H1 (cell line): ENCODE results near the gene TMPRSS4. TPM values are rescaled to one million over a fixed set of nuclear protein-coding genes. Genes with fewer than 3 reads are reported as not detected.

ENCODE experiments used
- CTCF ChIA-PET: fragments of 300-600 bp; sonication (Branson Sonifier 250); formaldehyde crosslinking; loops from one replicate; lab custom pipeline; 2021; ENCODE audit not compliant: partially characterized antibody; lab: Charles Lee
- POLR2A ChIA-PET: fragments of 300-600 bp; sonication (Branson Sonifier 250); formaldehyde crosslinking; loops from one replicate; lab custom pipeline; 2021; ENCODE audit warnings: inconsistent platforms; ENCODE audit not compliant: partially characterized antibody; lab: Charles Lee
- DNase-seq, 2 experiments: peaks; one replicate each; pipeline versions ENCODE4 v3.0.0 to v3.0.0-alpha.2; 2010 to 2022; ENCODE audit warnings: low spot score in 2 of 2, low read depth in 1 of 2, mixed read lengths in 1 of 2
- FAIRE-seq: peaks from 2 replicates; lab custom pipeline; 2011; peaks lifted over from hg19 to GRCh38; lab: Jason Lieb, UNC
- H2AFZ ChIP-seq: 2 replicates; pipeline ENCODE4 v1.8.1; 2012; ENCODE audit warnings: low read length, inconsistent platforms
- H2AK5ac ChIP-seq: 2 replicates; pipeline ENCODE4 v1.6.1; 2013; ENCODE audit warnings: low read depth, low read length
- H2BK120ac ChIP-seq: replicated peaks from 2 replicates; pipeline ENCODE3; 2013; ENCODE audit warnings: low read depth, low read length, inconsistent platforms
- H2BK12ac ChIP-seq: 2 replicates; pipeline ENCODE4 v1.6.1; 2013; ENCODE audit warnings: low read depth, low read length
- H2BK15ac ChIP-seq: 2 replicates; pipeline ENCODE4 v1.6.1; 2013; ENCODE audit warnings: low read length
- H2BK20ac ChIP-seq: 2 replicates; pipeline ENCODE4 v1.6.1; 2013; ENCODE audit warnings: low read length
- H2BK5ac ChIP-seq: 2 replicates; pipeline ENCODE4 v1.6.1; 2013; ENCODE audit warnings: low read depth, low read length
- H3K14ac ChIP-seq: 2 replicates; pipeline ENCODE4 v1.6.1; 2013; ENCODE audit warnings: inconsistent platforms; ENCODE audit not compliant: insufficient read length
- H3K18ac ChIP-seq: 2 replicates; pipeline ENCODE4 v1.6.1; 2013; ENCODE audit warnings: low read length; ENCODE audit errors: extremely low read depth
- H3K23ac ChIP-seq: 2 replicates; pipeline ENCODE4 v1.6.1; 2013; ENCODE audit warnings: inconsistent platforms; ENCODE audit not compliant: insufficient read length
- H3K23me2 ChIP-seq: 2 replicates; pipeline ENCODE4 v1.6.1; 2013; ENCODE audit warnings: low read depth, low read length
- H3K27ac ChIP-seq: 2 replicates; pipeline ENCODE4 v1.6.1; 2011; ENCODE audit warnings: low read depth, low read length, inconsistent platforms
- H3K27me3 ChIP-seq, 4 experiments: replicated peaks in 1 of 4; 1 replicate in 1 of 4; 2 replicates in 3 of 4; pipeline versions ENCODE4 v1.6.1 to v1.8.1; 2011 to 2013; ENCODE audit warnings: low read length in 3 of 4, mild to moderate bottlenecking in 3 of 4, inconsistent platforms in 2 of 4, mixed read lengths in 2 of 4, moderate library complexity in 1 of 4; ENCODE audit not compliant: control insufficient read depth in 3 of 4, insufficient read depth in 3 of 4; ENCODE audit errors: extremely low read depth in 1 of 4
- H3K36me3 ChIP-seq, 4 experiments: 2 replicates each; pipeline versions ENCODE4 v1.6.1 to v1.8.1; 2011 to 2013; ENCODE audit warnings: mild to moderate bottlenecking in 4 of 4, low read length in 3 of 4, moderate library complexity in 2 of 4, control low read depth in 1 of 4, inconsistent platforms in 1 of 4; ENCODE audit not compliant: insufficient read depth in 4 of 4, control insufficient read depth in 2 of 4
- H3K4ac ChIP-seq: replicated peaks from 2 replicates; pipeline ENCODE3; 2013; ENCODE audit warnings: low read length, low read depth, mixed read lengths, inconsistent platforms; ENCODE audit not compliant: insufficient read length
- H3K4me1 ChIP-seq, 4 experiments: replicated peaks in 1 of 4; 1 replicate in 1 of 4; 2 replicates in 3 of 4; pipeline versions ENCODE4 v1.6.1 to v1.8.1; 2011 to 2013; ENCODE audit warnings: low read length in 3 of 4, inconsistent platforms in 2 of 4, mixed read lengths in 1 of 4; ENCODE audit not compliant: insufficient read depth in 4 of 4, control insufficient read depth in 3 of 4
- H3K4me2 ChIP-seq, 2 experiments: 2 replicates each; pipeline versions ENCODE4 v1.6.1 to v1.8.1; 2011 to 2013; ENCODE audit warnings: low read depth in 2 of 2, low read length in 2 of 2, control low read depth in 1 of 2, inconsistent platforms in 1 of 2, mild to moderate bottlenecking in 1 of 2; ENCODE audit not compliant: insufficient read depth in 1 of 2
- H3K4me3 ChIP-seq, 4 experiments: fragments of 200-600, 300-600 bp in 1 of 4; sonication (generic), shearing (Covaris generic), sonication (Bioruptor Twin) in 1 of 4; 2 replicates each; pipeline versions ENCODE4 v1.5.1 to v1.8.1; 2011 to 2016; ENCODE audit warnings: low read length in 4 of 4, low read depth in 3 of 4, control low read depth in 2 of 4, inconsistent platforms in 2 of 4, mild to moderate bottlenecking in 2 of 4, mixed read lengths in 1 of 4, moderate library complexity in 1 of 4; ENCODE audit not compliant: insufficient read depth in 2 of 4; ENCODE audit errors: extremely low read depth in 1 of 4
- H3K56ac ChIP-seq: replicated peaks from 2 replicates; pipeline ENCODE3; 2013; ENCODE audit warnings: low read depth, mild to moderate bottlenecking, mixed read lengths, low read length, inconsistent platforms; ENCODE audit not compliant: insufficient read length
- H3K79me1 ChIP-seq: 2 replicates; pipeline ENCODE4 v1.6.1; 2013; ENCODE audit warnings: low read depth, low read length, control low read depth
- H3K79me2 ChIP-seq, 2 experiments: 2 replicates each; pipeline versions ENCODE4 v1.6.1 to v1.8.1; 2012 to 2013; ENCODE audit warnings: low read length in 2 of 2, mild to moderate bottlenecking in 2 of 2, inconsistent platforms in 1 of 2; ENCODE audit not compliant: insufficient read depth in 2 of 2, control insufficient read depth in 1 of 2
- H3K9ac ChIP-seq, 4 experiments: replicated peaks in 1 of 4; 1 replicate in 1 of 4; 2 replicates in 3 of 4; pipeline versions ENCODE4 v1.6.1 to v1.8.1; 2011 to 2013; ENCODE audit warnings: low read depth in 3 of 4, low read length in 3 of 4, control low read depth in 2 of 4, mild to moderate bottlenecking in 2 of 4, moderate library complexity in 2 of 4, inconsistent platforms in 1 of 4; ENCODE audit errors: extremely low read depth in 1 of 4
- H3K9me3 ChIP-seq, 2 experiments: 2 replicates each; pipeline versions ENCODE4 v1.6.1 to v1.8.1; 2012 to 2013; ENCODE audit warnings: mild to moderate bottlenecking in 2 of 2, moderate library complexity in 2 of 2, control low read depth in 1 of 2, inconsistent platforms in 1 of 2, low read depth in 1 of 2, low read length in 1 of 2, mixed read lengths in 1 of 2; ENCODE audit not compliant: insufficient read depth in 2 of 2
- H4K20me1 ChIP-seq, 2 experiments: replicated peaks in 1 of 2; 2 replicates each; pipeline versions ENCODE3 to v1.8.1; 2011 to 2013; ENCODE audit warnings: inconsistent platforms in 2 of 2, low read length in 2 of 2, mild to moderate bottlenecking in 1 of 2; ENCODE audit not compliant: insufficient read depth in 2 of 2, control insufficient read depth in 1 of 2
- H4K5ac ChIP-seq: 2 replicates; pipeline ENCODE4 v1.6.1; 2013; ENCODE audit warnings: low read length, low read depth, mixed read lengths, inconsistent platforms; ENCODE audit not compliant: insufficient read length
- H4K8ac ChIP-seq: 2 replicates; pipeline ENCODE4 v1.8.0; 2013; ENCODE audit warnings: mild to moderate bottlenecking, moderate library complexity, low read length, inconsistent platforms; ENCODE audit not compliant: insufficient read depth; ENCODE audit errors: extremely low read depth
- H4K91ac ChIP-seq: replicated peaks from 2 replicates; pipeline ENCODE3; 2013; ENCODE audit warnings: low read length, mixed read lengths, inconsistent platforms; ENCODE audit not compliant: insufficient read length
- ATF2 ChIP-seq: IDR thresholded peaks from 2 replicates; pipeline ENCODE4 v1.6.1; 2012; ENCODE audit warnings: low read length, inconsistent platforms
- WGBS, 2 experiments: shearing (Covaris generic) in 1 of 2; methylation state at CpG; one replicate each; pipeline versions ENCODE4 v1.1.6 to v1.1.7; 2013 to 2015; ENCODE audit warnings: low lambda C conversion rate in 2 of 2, mixed read lengths in 2 of 2, inconsistent platforms in 1 of 2, low coverage in 1 of 2, missing lambda C conversion rate in 1 of 2; ENCODE audit not compliant: insufficient replicate concordance in 2 of 2, insufficient coverage in 1 of 2, insufficient read length in 1 of 2; ENCODE audit errors: extremely low coverage in 1 of 2, missing lambda C conversion rate in 1 of 2; 5-methylcytosine and 5-hydroxymethylcytosine counted together
- polyA plus RNA-seq, 7 experiments: library from polyadenylated mRNA; depleted of rRNA in 3 of 7; stranded (reverse) in 5 of 7; unstranded in 2 of 7; fragments of >200 nt in 5 of 7; fragments of 200-250 nt in 2 of 7; gene quantifications; 1 replicate in 5 of 7; 2 replicates in 1 of 7; 4 replicates in 1 of 7; pipeline versions ENCODE4 v1.2.1 to v1.2.3, GENCODE V29; 2011 to 2013; ENCODE audit warnings: missing spikeins in 2 of 7, mixed read lengths in 2 of 7
- total RNA-seq: library from RNA; stranded (reverse); fragmentation: NEBNext Ultra II Directional; extraction: Animal tissue kit (Norgen Biotek cat#: 25700); gene quantifications from 2 replicates; pipeline ENCODE4 v1.2.1, GENCODE V29; 2021

TMPRSS4 gene
- total and polyA plus RNA-seq, 2 of the 8 experiments (the other 6 are each of a cell fraction or from before 2014, with no cell fraction given): 0.11 to 0.58 TPM

- no peak overlapping the region for H2AK5ac ChIP-seq
- H3K36me3 ChIP-seq: no peaks in the 10 kb centered on the region
- H3K9ac ChIP-seq: no peak overlapping the region; a peak in 1 of 7 replicates
- DNase-seq: peak; percentile 66 to 97
- H4K8ac ChIP-seq: no peak overlapping the region
- peaks cover 0 to 21% (median 7%) of the 10 kb centered on the region in 4 experiments; a peak in 6 of 7 replicates for H3K4me1 ChIP-seq
- peak; percentile 66 for FAIRE-seq
- peak overlapping the region; percentile 9; the same call in 1 of the 2 replicates for H3K18ac ChIP-seq
- no peak overlapping the region for H3K14ac ChIP-seq
- peaks cover 0 to 3% of the 10 kb centered on the region in 2 experiments for H4K20me1 ChIP-seq
- 4% methylated on average over 32 of the region's 78 CpGs; no CpG with 5 or more reads in 1 of the 2 experiments for WGBS, 2 experiments
- H3K56ac ChIP-seq: no peak overlapping the region
- no peak overlapping the region for H2BK120ac ChIP-seq
- H3K9me3 ChIP-seq: no peaks in the 10 kb centered on the region
- H2AFZ ChIP-seq: no peak overlapping the region
- ChIA-PET CTCF (interaction anchor here (0.7 to 12.7 kb wide), 24 partner anchors 9 to 467 kb away, joined by 3 to 245 read pairs (median 4); no protein-coding TSS in a partner anchor), POLR2A (no interaction called here)
- no peaks in the 10 kb centered on the region for H3K23me2 ChIP-seq
- H3K4me3 ChIP-seq: peak overlapping the region; percentile 34 to 70 (median 53)
- no peak overlapping the region for H4K91ac ChIP-seq
- no peak overlapping the region for H2BK20ac ChIP-seq
- H3K79me2 ChIP-seq: no peaks in the 10 kb centered on the region
- no peak overlapping the region for H4K5ac ChIP-seq
- H3K4ac ChIP-seq: no peak overlapping the region
- no peak overlapping the region for H2BK15ac ChIP-seq
- H2BK5ac ChIP-seq: no peak overlapping the region
- H2BK12ac ChIP-seq: no peak overlapping the region
- no peak overlapping the region for H3K27ac ChIP-seq
- peak overlapping the region; percentile 27 to 74 for H3K4me2 ChIP-seq
- no peak overlapping the region for H3K23ac ChIP-seq
- H3K27me3 ChIP-seq: peaks cover 0 to 31% (median 17%) of the 10 kb centered on the region in 4 experiments; a peak in 6 of 7 replicates
- no peaks in the 10 kb centered on the region for H3K79me1 ChIP-seq
- TF ChIP-seq ATF2: no peak
Measured at GRCh38 chr11:118145285-118146227, 68.7 kb downstream of the TMPRSS4 start.
